Thoracic aorta (tissue), 2 donors: ENCODE measurements around the gene TMEM187. TPM values are rescaled to one million over a fixed set of nuclear protein-coding genes. Genes with fewer than 3 reads are reported as not detected.

Experiments
- ATAC-seq: fragments of 150-250 bp; one replicate; pipeline ENCODE4 v1.8.0; 2017; ENCODE audit warnings: low read depth; ENCODE audit not compliant: insufficient number of reproducible peaks, low FRiP score
- DNase-seq: peaks from one replicate; pipeline ENCODE4 v3.0.0-alpha.2; 2020; ENCODE audit warnings: low spot score
- H3K27ac ChIP-seq, 2 donors: fragments of 200-600 bp; sonication (generic); 1 replicate in 1 of 2; 2 replicates in 1 of 2; pipeline ENCODE4 v1.5.1; 2016; ENCODE audit warnings: mild to moderate bottlenecking in 2 of 2, moderate library complexity in 2 of 2
- H3K27me3 ChIP-seq: fragments of 200-600 bp; sonication (generic); replicated peaks from 2 replicates; pipeline ENCODE4 v1.6.0; 2016; ENCODE audit warnings: mild to moderate bottlenecking; ENCODE audit not compliant: insufficient read depth
- H3K36me3 ChIP-seq: fragments of 200-600 bp; sonication (generic); one replicate; pipeline ENCODE4 v1.5.1; 2016
- H3K4me1 ChIP-seq, 2 donors: fragments of 200-600 bp; sonication (generic); 1 replicate in 1 of 2; 2 replicates in 1 of 2; pipeline versions ENCODE4 v1.5.1 to v1.6.0; 2016; ENCODE audit warnings: low read depth in 2 of 2, mild to moderate bottlenecking in 1 of 2; ENCODE audit not compliant: control insufficient read depth in 1 of 2
- H3K4me3 ChIP-seq: fragments of 200-600 bp; sonication (generic); 2 replicates; pipeline ENCODE4 v1.5.1; 2016; ENCODE audit warnings: mild to moderate bottlenecking
- H3K9me3 ChIP-seq: fragments of 200-600 bp; sonication (generic); 2 replicates; pipeline ENCODE4 v1.5.1; 2016
- total RNA-seq, 2 donors: library from RNA; depleted of rRNA; stranded (reverse); fragments of >200 nt; gene quantifications; one replicate each; pipeline versions ENCODE4 v1.1.0 to v1.2.3, GENCODE V29; 2016
- TF ChIP-seq, protein P1 (sequence below): fragments of 200-600 bp; sonication (generic); IDR thresholded peaks from one replicate; pipeline ENCODE4 v1.5.1; 2019; ENCODE audit warnings: antibody characterized with exemption

The TMEM187 gene
- total RNA-seq, 2 donors from 2014 or later = 0.78 to 23.4 TPM

DNA sequence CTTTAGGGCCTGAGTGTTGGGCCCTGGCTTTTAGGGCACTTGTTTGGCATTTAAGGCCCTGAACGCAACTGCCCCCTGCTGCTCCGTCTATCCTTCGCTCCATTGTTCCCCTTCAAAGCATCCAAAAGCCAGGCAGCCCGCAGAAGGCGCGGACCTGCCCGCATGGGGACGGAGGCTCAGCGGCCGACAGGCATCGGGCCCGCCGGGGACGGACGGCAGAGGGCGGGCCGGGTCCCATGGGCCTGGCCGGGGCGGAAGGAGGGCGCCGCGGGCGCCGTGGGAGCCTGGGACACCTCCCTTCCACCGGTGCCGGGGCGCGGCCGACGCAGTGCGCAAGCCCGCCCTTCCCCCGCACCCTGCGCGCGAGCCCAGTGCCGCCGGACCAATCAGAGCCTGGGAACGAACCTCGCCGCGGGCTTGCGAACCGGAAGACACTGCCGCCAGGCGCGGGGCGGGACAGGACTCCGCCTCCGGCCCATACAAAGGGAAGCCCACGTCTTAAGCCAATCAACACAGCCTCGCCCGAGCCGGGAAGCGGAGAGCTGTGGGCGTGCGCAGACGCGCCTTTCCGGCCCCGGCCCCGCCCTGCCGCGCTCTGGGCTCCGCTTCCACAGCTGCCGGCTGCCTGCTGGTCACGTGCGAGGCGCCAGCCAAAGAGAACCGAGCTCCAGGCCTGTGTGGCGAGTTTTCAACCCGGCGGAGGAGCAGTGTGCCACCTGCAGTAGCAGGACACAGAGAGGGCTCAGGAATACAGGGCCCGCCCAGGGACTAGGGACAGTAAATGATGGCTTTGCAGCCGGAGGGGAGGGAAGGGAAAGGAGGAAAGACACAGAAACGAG, 44.4 kb upstream of the TMEM187 start:
- H3K4me3 ChIP-seq = peak overlapping the region; percentile 85
- ATAC-seq (peak; percentile 78), DNase-seq (peak; percentile 76)
- H3K27ac ChIP-seq = peak overlapping the region; percentile 92 to 96
- no peaks in the 10 kb centered on the region for H3K9me3 ChIP-seq
- H3K4me1 ChIP-seq = peaks cover 0 to 10% of the 10 kb centered on the region in 2 donors
- H3K36me3 ChIP-seq = peaks cover 6% of the 10 kb centered on the region
- no peaks in the 10 kb centered on the region for H3K27me3 ChIP-seq
- TF ChIP-seq, protein P1, sequence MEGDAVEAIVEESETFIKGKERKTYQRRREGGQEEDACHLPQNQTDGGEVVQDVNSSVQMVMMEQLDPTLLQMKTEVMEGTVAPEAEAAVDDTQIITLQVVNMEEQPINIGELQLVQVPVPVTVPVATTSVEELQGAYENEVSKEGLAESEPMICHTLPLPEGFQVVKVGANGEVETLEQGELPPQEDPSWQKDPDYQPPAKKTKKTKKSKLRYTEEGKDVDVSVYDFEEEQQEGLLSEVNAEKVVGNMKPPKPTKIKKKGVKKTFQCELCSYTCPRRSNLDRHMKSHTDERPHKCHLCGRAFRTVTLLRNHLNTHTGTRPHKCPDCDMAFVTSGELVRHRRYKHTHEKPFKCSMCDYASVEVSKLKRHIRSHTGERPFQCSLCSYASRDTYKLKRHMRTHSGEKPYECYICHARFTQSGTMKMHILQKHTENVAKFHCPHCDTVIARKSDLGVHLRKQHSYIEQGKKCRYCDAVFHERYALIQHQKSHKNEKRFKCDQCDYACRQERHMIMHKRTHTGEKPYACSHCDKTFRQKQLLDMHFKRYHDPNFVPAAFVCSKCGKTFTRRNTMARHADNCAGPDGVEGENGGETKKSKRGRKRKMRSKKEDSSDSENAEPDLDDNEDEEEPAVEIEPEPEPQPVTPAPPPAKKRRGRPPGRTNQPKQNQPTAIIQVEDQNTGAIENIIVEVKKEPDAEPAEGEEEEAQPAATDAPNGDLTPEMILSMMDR = no peak

DNA sequence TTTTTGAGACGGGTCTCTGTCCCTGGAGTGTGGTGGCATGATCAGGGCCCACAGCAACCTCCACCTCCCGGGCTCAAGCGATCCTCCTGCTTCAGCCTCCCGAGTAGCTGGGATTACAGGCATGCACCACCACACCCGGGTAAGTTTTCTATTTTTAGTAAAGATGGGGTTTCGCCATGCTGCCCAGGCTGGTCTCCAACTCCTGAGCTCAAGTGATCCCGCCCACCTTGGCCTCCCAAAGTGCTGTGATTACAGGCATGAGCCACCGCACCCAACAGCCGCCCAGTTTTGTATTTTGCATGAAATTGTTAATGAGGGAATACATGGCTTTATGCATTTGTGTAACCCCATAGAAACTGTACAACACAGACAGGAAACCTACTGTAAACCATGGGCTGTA, 43.7 kb upstream of the TMEM187 start:
- Histone ChIP-seq H3K4me3 (peak overlapping the region; percentile 42), H3K36me3 (peaks cover 6% of the 10 kb centered on the region), H3K9me3 (no peaks in the 10 kb centered on the region), H3K4me1 (peaks cover 0 to 15% of the 10 kb centered on the region in 2 donors), H3K27ac (no peak overlapping the region), H3K27me3 (no peaks in the 10 kb centered on the region)
- DNase-seq (no peak), ATAC-seq (no peak)
- TF ChIP-seq, protein P1 = no peak

DNA sequence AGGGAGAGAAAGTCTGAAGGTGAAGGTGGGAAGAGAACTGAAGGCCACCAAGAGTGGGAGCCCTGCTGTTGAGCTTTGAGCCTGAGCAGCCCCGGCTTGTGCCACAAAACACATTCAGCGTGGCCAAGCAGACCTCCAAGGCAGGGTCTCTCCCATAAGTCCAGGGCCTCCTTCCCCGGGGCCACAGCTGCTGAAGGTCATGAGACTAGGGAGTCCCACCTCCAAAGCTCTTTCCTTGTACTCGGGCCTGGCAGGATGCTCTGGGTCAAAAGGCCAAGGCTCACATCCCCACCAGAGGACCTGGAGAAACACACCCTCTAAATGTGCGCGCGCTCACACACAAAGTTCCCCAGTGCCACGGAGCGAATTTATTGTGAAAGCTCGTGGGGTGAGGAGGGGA, 43.0 kb upstream of the TMEM187 start:
- TF ChIP-seq, protein P1 = no peak
- no peaks in the 10 kb centered on the region for H3K9me3 ChIP-seq
- no peak for DNase-seq
- H3K4me3 ChIP-seq = no peak overlapping the region
- H3K36me3 ChIP-seq = peaks cover 6% of the 10 kb centered on the region
- no peak for ATAC-seq
- no peak overlapping the region for H3K27ac ChIP-seq
- peaks cover 3 to 19% of the 10 kb centered on the region in 2 donors for H3K4me1 ChIP-seq
- no peaks in the 10 kb centered on the region for H3K27me3 ChIP-seq

DNA sequence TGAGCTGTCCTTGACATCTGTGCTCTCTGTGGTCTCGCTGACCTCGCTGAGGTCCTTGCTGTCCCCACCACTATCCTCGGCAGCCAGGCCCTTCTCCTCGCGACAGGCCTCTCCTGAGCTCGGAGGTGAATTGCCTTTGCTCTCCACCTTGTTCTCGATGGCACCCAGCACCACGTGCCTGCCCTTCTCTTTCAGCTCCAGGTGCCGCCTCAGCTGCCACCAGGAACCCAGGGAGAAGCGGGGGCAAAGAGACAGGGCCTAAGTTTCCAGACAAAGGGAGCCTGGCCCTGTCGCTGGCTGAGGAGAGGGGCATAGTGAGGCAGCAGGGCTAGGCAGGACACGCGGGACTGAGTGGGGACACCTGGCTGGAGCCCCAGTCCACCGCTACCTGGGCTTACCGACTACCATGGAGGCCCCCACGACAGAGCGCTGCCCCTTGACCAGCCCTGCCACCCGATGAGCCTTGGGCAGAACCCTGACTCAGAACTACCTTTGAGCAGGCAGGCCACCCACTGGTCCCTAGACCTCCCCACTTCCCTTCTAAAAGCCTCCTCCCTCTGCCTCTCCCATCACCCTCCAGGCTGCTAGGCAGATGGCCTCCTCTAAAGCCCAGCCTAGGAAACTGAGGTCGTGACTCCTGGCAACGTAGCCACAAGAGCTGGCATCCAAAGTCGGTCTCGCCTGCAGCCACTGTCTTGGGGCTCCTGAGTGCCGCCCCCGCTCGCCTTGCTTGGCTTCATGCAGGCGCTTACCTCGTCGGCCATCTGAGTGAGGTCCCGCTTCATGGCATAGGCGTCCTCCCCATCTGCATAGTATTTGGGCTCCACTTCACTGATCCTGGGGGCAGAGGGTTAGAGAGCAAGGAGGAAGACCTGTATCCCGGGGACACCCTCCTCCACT, 42.3 kb upstream of the TMEM187 start:
- peaks cover 6% of the 10 kb centered on the region for H3K36me3 ChIP-seq
- peaks cover 3 to 19% of the 10 kb centered on the region in 2 donors for H3K4me1 ChIP-seq
- H3K27ac ChIP-seq = no peak overlapping the region
- H3K27me3 ChIP-seq = no peaks in the 10 kb centered on the region
- DNase-seq (no peak), ATAC-seq (no peak)
- TF ChIP-seq, protein P1 = no peak
- no peak overlapping the region for H3K4me3 ChIP-seq
- no peaks in the 10 kb centered on the region for H3K9me3 ChIP-seq

DNA sequence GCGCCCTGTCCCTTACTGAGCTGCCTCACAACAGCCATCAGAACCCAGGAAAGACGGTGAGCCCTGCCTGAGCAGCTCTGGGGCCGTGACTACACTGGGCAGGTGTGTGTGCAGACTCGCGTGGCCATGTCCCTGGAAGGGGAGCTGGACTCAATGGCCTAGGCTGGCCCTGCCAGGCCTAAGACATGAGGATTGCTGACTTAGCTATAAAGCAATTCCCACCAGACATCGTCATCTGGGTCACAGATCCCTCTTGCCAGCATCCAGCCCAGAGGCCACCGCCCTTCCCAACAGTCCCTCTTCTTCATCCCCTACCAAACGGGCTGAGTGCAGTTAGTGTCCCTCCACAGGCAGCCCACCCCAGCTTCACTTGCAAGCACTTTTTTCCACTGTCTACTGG, 41.4 kb upstream of the TMEM187 start:
- Histone ChIP-seq H3K36me3 (peaks cover 6% of the 10 kb centered on the region), H3K27me3 (no peaks in the 10 kb centered on the region), H3K4me1 (peaks cover 3 to 24% of the 10 kb centered on the region in 2 donors), H3K27ac (no peak overlapping the region), H3K4me3 (no peak overlapping the region), H3K9me3 (no peaks in the 10 kb centered on the region)
- no peak for DNase-seq
- TF ChIP-seq, protein P1 = no peak
- ATAC-seq = no peak
